H9 (cell line): Measurements from ENCODE around the gene ABHD5. TPM values are rescaled to one million over a fixed set of nuclear protein-coding genes. Genes with fewer than 3 reads are reported as not detected.

Experiments
- DNase-seq: peaks from one replicate; pipeline ENCODE4 v3.0.0-alpha.2; 2017
- H2AFZ ChIP-seq: one replicate; pipeline ENCODE4 v1.6.1; 2013; ENCODE audit warnings: mild to moderate bottlenecking, low read length, control low read depth, moderate library complexity
- H2AK5ac ChIP-seq: 2 replicates; pipeline ENCODE4 v1.6.1; 2013; ENCODE audit warnings: low read length, control low read depth, mixed read lengths; ENCODE audit not compliant: insufficient read length
- H2BK120ac ChIP-seq: one replicate; pipeline ENCODE4 v1.6.1; 2013; ENCODE audit warnings: low read depth, mild to moderate bottlenecking, low read length, control low read depth, inconsistent platforms; ENCODE audit not compliant: poor library complexity, severe bottlenecking
- H2BK12ac ChIP-seq: 2 replicates; pipeline ENCODE4 v1.6.1; 2013; ENCODE audit warnings: low read length, control low read depth, mixed read lengths, low read depth; ENCODE audit not compliant: insufficient read length
- H2BK15ac ChIP-seq: 2 replicates; pipeline ENCODE4 v1.6.1; 2013; ENCODE audit warnings: low read depth, low read length, control low read depth
- H2BK20ac ChIP-seq: one replicate; pipeline ENCODE4 v1.6.1; 2013; ENCODE audit warnings: low read depth, mild to moderate bottlenecking, low read length, control low read depth, inconsistent platforms; ENCODE audit not compliant: poor library complexity, severe bottlenecking
- H2BK5ac ChIP-seq: 2 replicates; pipeline ENCODE4 v1.6.1; 2013; ENCODE audit warnings: low read length, control low read depth, mixed read lengths; ENCODE audit not compliant: insufficient read length
- H3K14ac ChIP-seq: 2 replicates; pipeline ENCODE4 v1.6.1; 2013; ENCODE audit warnings: low read length, control low read depth; ENCODE audit not compliant: insufficient read depth
- H3K18ac ChIP-seq: 2 replicates; pipeline ENCODE4 v1.6.1; 2013; ENCODE audit warnings: low read depth, mild to moderate bottlenecking, mixed read lengths, low read length, control low read depth; ENCODE audit not compliant: insufficient read length
- H3K23ac ChIP-seq: 2 replicates; pipeline ENCODE4 v1.6.1; 2013; ENCODE audit warnings: low read length, control low read depth, mixed read lengths, low read depth; ENCODE audit not compliant: insufficient read length
- H3K23me2 ChIP-seq: 2 replicates; pipeline ENCODE4 v1.6.1; 2013; ENCODE audit warnings: low read depth, mild to moderate bottlenecking, mixed read lengths, low read length, control low read depth; ENCODE audit not compliant: insufficient read length, poor library complexity, severe bottlenecking
- H3K27ac ChIP-seq: 2 replicates; pipeline ENCODE4 v1.5.1; 2013; ENCODE audit warnings: low read length, control low read depth, mixed read lengths, low read depth; ENCODE audit not compliant: insufficient read length
- H3K27me3 ChIP-seq: 2 replicates; pipeline ENCODE4 v1.6.1; 2013; ENCODE audit warnings: low read length, control low read depth, inconsistent platforms; ENCODE audit not compliant: insufficient read depth
- H3K4ac ChIP-seq: 2 replicates; pipeline ENCODE4 v1.6.1; 2013; ENCODE audit warnings: low read depth, mild to moderate bottlenecking, control low read depth, inconsistent platforms, low read length, moderate library complexity
- H3K4me1 ChIP-seq: 2 replicates; pipeline ENCODE4 v1.6.1; 2013; ENCODE audit warnings: low read length, control low read depth, inconsistent platforms; ENCODE audit not compliant: insufficient read depth
- H3K4me2 ChIP-seq: 2 replicates; pipeline ENCODE4 v1.6.1; 2013; ENCODE audit warnings: low read length, control low read depth, mixed read lengths; ENCODE audit not compliant: insufficient read length, insufficient read depth
- H3K56ac ChIP-seq: 2 replicates; pipeline ENCODE4 v1.6.1; 2013; ENCODE audit warnings: low read depth, mild to moderate bottlenecking, mixed read lengths, low read length, control low read depth; ENCODE audit not compliant: insufficient read length
- H3K79me1 ChIP-seq: 2 replicates; pipeline ENCODE4 v1.6.1; 2013; ENCODE audit warnings: low read depth, mild to moderate bottlenecking, moderate library complexity, low read length, control low read depth, inconsistent platforms; ENCODE audit not compliant: insufficient read depth, poor library complexity, severe bottlenecking
- H3K79me2 ChIP-seq: 2 replicates; pipeline ENCODE4 v1.6.1; 2013; ENCODE audit warnings: low read length, control low read depth, inconsistent platforms; ENCODE audit not compliant: insufficient read depth
- H3K9ac ChIP-seq: 2 replicates; pipeline ENCODE4 v1.6.1; 2013; ENCODE audit warnings: low read length, control low read depth, mixed read lengths; ENCODE audit not compliant: insufficient read length; ENCODE audit errors: extremely low read depth
- H3K9me3 ChIP-seq: one replicate; pipeline ENCODE4 v1.6.1; 2013; ENCODE audit warnings: low read depth, low read length, inconsistent platforms; ENCODE audit not compliant: control insufficient read depth
- H3T11ph ChIP-seq: one replicate; pipeline ENCODE4 v1.6.1; 2013; ENCODE audit warnings: mild to moderate bottlenecking, low read length, control low read depth, inconsistent platforms
- H4K20me1 ChIP-seq: one replicate; pipeline ENCODE4 v1.6.1; 2013; ENCODE audit not compliant: control insufficient read depth, insufficient read length, insufficient read depth
- H4K5ac ChIP-seq: 2 replicates; pipeline ENCODE4 v1.6.1; 2013; ENCODE audit warnings: low read depth, mild to moderate bottlenecking, mixed read lengths, low read length, control low read depth; ENCODE audit not compliant: insufficient read length
- H4K8ac ChIP-seq: replicated peaks from 2 replicates; pipeline ENCODE4 v1.6.1; 2013; ENCODE audit warnings: low read length, control low read depth, mixed read lengths, low read depth; ENCODE audit not compliant: insufficient read length
- H4K91ac ChIP-seq: 2 replicates; pipeline ENCODE4 v1.6.1; 2013; ENCODE audit warnings: low read depth, mild to moderate bottlenecking, moderate library complexity, mixed read lengths, low read length, control low read depth; ENCODE audit not compliant: insufficient read length
- H3K27ac Mint-ChIP-seq, 3 experiments: 2 replicates in 2 of 3; 3 replicates in 1 of 3; pipeline ENCODE4 v1.8.0; 2020 to 2021; ENCODE audit warnings: mixed read lengths in 3 of 3, mild to moderate bottlenecking in 1 of 3, moderate library complexity in 1 of 3
- H3K27me3 Mint-ChIP-seq: 2 replicates; pipeline ENCODE4 v1.8.0; 2021; ENCODE audit warnings: low read depth, mild to moderate bottlenecking, moderate library complexity, mixed read lengths
- H3K36me3 Mint-ChIP-seq, 3 experiments: 2 replicates in 2 of 3; 3 replicates in 1 of 3; pipeline ENCODE4 v1.8.0; 2020 to 2021; ENCODE audit warnings: low read depth in 3 of 3, mixed read lengths in 3 of 3; ENCODE audit not compliant: insufficient read depth in 1 of 3
- H3K4me1 Mint-ChIP-seq, 2 experiments: 2 replicates each; pipeline ENCODE4 v1.8.0; 2020; ENCODE audit warnings: mixed read lengths in 2 of 2
- H3K4me3 Mint-ChIP-seq, 2 experiments: 2 replicates in 1 of 2; 3 replicates in 1 of 2; pipeline ENCODE4 v1.8.0; 2020 to 2021; ENCODE audit warnings: mild to moderate bottlenecking in 2 of 2, mixed read lengths in 2 of 2, moderate library complexity in 1 of 2
- H3K9me3 Mint-ChIP-seq, 2 experiments: 2 replicates in 1 of 2; 3 replicates in 1 of 2; pipeline ENCODE4 v1.8.0; 2020; ENCODE audit warnings: mild to moderate bottlenecking in 2 of 2, mixed read lengths in 2 of 2, moderate library complexity in 1 of 2
- WGBS: extraction: QIAGEN DNeasy Blood & Tissue Kit; methylation state at CpG from one replicate; pipeline ENCODE4 v1.1.7; 2013; ENCODE audit warnings: missing lambda C conversion rate, low lambda C conversion rate, mixed read lengths; ENCODE audit not compliant: insufficient read length; ENCODE audit errors: extremely low coverage; 5-methylcytosine and 5-hydroxymethylcytosine counted together
- total RNA-seq: library from RNA; stranded (reverse); gene quantifications from 2 replicates; pipeline ENCODE4 v1.2.1, GENCODE V29; 2021
- TF ChIP-seq, protein P1 (sequence below): fragments of 200-600 bp; sonication (generic); conservative IDR thresholded peaks from 3 replicates; pipeline ENCODE4 v1.8.0; 2021; ENCODE audit warnings: antibody characterized with exemption, mild to moderate bottlenecking

ABHD5 gene
- total RNA-seq, 1 experiment from 2014 or later = 13.1 TPM

DNA sequence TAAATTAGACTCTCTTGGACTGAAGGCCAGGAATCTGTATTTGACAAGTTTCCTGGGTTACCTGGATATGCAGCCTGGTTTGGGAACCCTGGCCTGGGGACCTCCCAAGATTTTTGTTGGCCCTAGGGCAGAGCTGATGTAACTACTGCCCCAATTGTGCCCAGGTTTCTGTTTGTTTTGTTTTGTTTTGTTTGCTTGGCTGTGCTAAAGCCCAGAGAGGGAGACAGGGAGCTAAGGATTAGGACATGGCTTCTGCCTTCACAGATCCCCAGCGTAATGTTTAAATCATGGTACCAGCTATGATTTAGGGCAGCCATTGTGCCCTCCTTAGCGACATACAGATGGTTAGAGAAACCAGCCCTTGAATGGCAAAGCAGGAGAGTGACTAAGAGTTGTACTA is 47.6 kb downstream of the ABHD5 start:
- H2BK120ac ChIP-seq = no peak overlapping the region
- no peak overlapping the region for H4K5ac ChIP-seq
- no peaks in the 10 kb centered on the region for H3K27me3 ChIP-seq
- no peaks in the 10 kb centered on the region for H3K9me3 Mint-ChIP-seq
- no peaks in the 10 kb centered on the region for H4K20me1 ChIP-seq
- no peak overlapping the region for H3K4ac ChIP-seq
- no peak overlapping the region for H3T11ph ChIP-seq
- H2AK5ac ChIP-seq = no peak overlapping the region
- H4K8ac ChIP-seq = no peak overlapping the region
- no peaks in the 10 kb centered on the region for H3K36me3 Mint-ChIP-seq
- H3K4me2 ChIP-seq = no peak overlapping the region
- H3K79me1 ChIP-seq = no peaks in the 10 kb centered on the region
- TF ChIP-seq, protein P1, sequence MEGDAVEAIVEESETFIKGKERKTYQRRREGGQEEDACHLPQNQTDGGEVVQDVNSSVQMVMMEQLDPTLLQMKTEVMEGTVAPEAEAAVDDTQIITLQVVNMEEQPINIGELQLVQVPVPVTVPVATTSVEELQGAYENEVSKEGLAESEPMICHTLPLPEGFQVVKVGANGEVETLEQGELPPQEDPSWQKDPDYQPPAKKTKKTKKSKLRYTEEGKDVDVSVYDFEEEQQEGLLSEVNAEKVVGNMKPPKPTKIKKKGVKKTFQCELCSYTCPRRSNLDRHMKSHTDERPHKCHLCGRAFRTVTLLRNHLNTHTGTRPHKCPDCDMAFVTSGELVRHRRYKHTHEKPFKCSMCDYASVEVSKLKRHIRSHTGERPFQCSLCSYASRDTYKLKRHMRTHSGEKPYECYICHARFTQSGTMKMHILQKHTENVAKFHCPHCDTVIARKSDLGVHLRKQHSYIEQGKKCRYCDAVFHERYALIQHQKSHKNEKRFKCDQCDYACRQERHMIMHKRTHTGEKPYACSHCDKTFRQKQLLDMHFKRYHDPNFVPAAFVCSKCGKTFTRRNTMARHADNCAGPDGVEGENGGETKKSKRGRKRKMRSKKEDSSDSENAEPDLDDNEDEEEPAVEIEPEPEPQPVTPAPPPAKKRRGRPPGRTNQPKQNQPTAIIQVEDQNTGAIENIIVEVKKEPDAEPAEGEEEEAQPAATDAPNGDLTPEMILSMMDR = no peak
- no peak overlapping the region for H2BK5ac ChIP-seq
- H2BK15ac ChIP-seq = no peak overlapping the region
- H3K4me1 ChIP-seq = peaks cover 5% of the 10 kb centered on the region; the same call in 1 of the 2 replicates
- H2AFZ ChIP-seq = no peak overlapping the region
- DNase-seq = no peak
- no peak overlapping the region for H3K9ac ChIP-seq
- H3K4me1 Mint-ChIP-seq = peaks cover 8 to 9% of the 10 kb centered on the region in 2 experiments
- no peak overlapping the region for H4K91ac ChIP-seq
- H3K56ac ChIP-seq = no peak overlapping the region
- H3K79me2 ChIP-seq = no peaks in the 10 kb centered on the region
- H2BK20ac ChIP-seq = no peak overlapping the region
- H3K27me3 Mint-ChIP-seq = no peaks in the 10 kb centered on the region
- H2BK12ac ChIP-seq = no peak overlapping the region
- no peak overlapping the region for H3K14ac ChIP-seq
- H3K27ac Mint-ChIP-seq = no peak overlapping the region
- H3K27ac ChIP-seq = no peak overlapping the region
- H3K4me3 Mint-ChIP-seq = no peak overlapping the region
- H3K23me2 ChIP-seq = no peaks in the 10 kb centered on the region
- WGBS = no CpG with 5 or more reads among the region's 2 CpGs
- H3K23ac ChIP-seq = no peak overlapping the region
- H3K18ac ChIP-seq = no peak overlapping the region
- no peaks in the 10 kb centered on the region for H3K9me3 ChIP-seq
